ENCODE results near the gene DCAF12. TPM values are rescaled to one million over a fixed set of nuclear protein-coding genes. Genes with fewer than 3 reads are reported as not detected.
"Not testable (repeated sequence)": the region's sequence is repeated elsewhere in the genome, so short reads cannot be mapped to it uniquely, and the experiment has no call there.

Gene DCAF12
- total and polyA plus RNA-seq, 11 donors: 5.6 to 29.4 (median 16.7) TPM

DNA sequence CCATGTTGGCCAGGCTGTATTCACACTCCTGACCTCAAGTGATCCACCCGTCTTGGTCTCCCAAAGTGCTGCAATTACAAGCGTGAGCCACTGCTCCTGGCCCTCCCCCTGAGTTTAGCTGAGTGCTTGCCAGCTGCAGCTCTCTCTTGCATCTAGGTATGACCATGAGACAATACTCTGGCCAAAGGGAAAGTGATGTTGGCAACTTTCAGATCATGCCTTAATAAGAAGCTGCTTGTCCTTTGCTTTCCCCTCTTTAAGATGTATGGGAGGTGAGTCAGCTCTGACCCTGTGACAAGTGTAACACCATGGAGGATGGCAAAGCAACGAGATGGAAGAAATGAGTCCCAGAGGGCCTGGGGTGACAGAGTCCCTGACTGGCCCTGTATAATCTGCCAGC is 18.7 kb upstream of the DCAF12 start:
- Histone ChIP-seq H3K27ac (no peak overlapping the region), H3K9me3 (no peaks in the 10 kb centered on the region), H3K4me3 (no peak overlapping the region), H3K4me1 (peaks cover 0 to 9% (median under 1%) of the 10 kb centered on the region in 12 donors), H3K36me3 (no peaks in the 10 kb centered on the region), H3K27me3 (no peaks in the 10 kb centered on the region)
- DNase-seq (no peak), ATAC-seq (peak in 1 of 4 donors; percentile 50)
- intact Hi-C loops (cut with DNase I): no loop called here
- WGBS, 4 donors: 48 to 55% (median 49%) methylated on average over 3 of the region's 3 CpGs
- TF ChIP-seq, protein P1, sequence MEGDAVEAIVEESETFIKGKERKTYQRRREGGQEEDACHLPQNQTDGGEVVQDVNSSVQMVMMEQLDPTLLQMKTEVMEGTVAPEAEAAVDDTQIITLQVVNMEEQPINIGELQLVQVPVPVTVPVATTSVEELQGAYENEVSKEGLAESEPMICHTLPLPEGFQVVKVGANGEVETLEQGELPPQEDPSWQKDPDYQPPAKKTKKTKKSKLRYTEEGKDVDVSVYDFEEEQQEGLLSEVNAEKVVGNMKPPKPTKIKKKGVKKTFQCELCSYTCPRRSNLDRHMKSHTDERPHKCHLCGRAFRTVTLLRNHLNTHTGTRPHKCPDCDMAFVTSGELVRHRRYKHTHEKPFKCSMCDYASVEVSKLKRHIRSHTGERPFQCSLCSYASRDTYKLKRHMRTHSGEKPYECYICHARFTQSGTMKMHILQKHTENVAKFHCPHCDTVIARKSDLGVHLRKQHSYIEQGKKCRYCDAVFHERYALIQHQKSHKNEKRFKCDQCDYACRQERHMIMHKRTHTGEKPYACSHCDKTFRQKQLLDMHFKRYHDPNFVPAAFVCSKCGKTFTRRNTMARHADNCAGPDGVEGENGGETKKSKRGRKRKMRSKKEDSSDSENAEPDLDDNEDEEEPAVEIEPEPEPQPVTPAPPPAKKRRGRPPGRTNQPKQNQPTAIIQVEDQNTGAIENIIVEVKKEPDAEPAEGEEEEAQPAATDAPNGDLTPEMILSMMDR (IDR thresholded peaks at IDR 0.05): no peak
- no peak for TF ChIP-seq POLR2A (IDR thresholded peaks at IDR 0.05)

DNA sequence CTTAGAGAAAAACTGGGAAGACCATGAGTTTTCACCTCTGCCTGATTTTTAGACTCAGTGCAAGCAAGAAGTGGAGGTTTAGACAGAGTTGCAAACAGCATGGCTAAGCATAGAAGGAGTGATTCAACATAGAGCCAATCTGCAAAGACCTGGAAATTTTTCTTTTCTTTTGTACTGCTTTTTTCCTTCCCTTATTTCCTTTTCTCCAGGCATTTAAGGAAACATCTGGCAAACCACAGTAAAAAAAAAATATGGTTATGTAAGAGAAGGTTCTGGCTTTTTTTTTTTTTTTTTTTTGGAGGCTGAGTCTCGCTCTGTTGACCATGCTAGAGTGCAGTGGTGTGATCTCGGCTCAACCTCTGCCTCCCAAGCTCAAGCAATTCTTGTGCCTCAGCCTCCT is 16.6 kb upstream of the DCAF12 start:
- peaks cover 0 to 16% (median 7%) of the 10 kb centered on the region in 12 donors for H3K4me1 ChIP-seq
- H3K27ac ChIP-seq: peak overlapping the region in 2 of 12 donors; percentile 2 to 34
- intact Hi-C loops (cut with DNase I): loop anchor here in 1 of 10 donors (5.0 kb wide), 1 partner anchor 34 kb away; the partner anchor contains the start of gene UBAP1

DNA sequence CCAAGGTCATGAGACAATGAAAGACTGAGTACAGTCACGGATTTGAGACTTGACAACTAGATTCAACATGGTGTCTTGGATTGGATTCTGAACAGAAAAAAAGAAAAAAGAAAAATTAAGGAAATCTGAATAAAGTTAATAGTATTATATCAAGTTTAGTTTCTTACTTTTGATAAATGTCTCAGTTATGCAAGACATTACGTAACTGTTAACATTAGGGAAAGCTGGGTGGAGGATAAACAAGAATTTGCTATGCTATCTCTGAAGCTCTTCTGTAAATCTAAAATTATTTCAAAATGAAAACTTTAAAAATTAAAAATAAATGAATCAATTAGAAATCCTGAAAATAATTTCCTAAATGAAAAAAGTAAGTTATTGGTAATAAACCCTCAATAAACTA is 14.4 kb upstream of the DCAF12 start:
- intact Hi-C loops (cut with DNase I): loop anchor here in 1 of 10 donors (5.0 kb wide), 1 partner anchor 36 kb away; the partner anchor contains the start of gene UBAP1
- H3K27me3 ChIP-seq: no peaks in the 10 kb centered on the region
- 67 to 78% (median 72%) methylated on average over 2 of the region's 2 CpGs for WGBS, 4 donors
- no peaks in the 10 kb centered on the region for H3K36me3 ChIP-seq
- peak overlapping the region in 2 of 12 donors; percentile 15 to 16 for H3K27ac ChIP-seq
- no peak for TF ChIP-seq POLR2A (IDR thresholded peaks at IDR 0.05)
- TF ChIP-seq, protein P1 (IDR thresholded peaks at IDR 0.05): no peak
- no peak for ATAC-seq
- H3K4me1 ChIP-seq: peaks cover 0 to 16% (median 7%) of the 10 kb centered on the region in 12 donors
- no peaks in the 10 kb centered on the region for H3K9me3 ChIP-seq
- DNase-seq: no peak
- no peak overlapping the region for H3K4me3 ChIP-seq

More for the DNA sequence above, 16.6 kb upstream of the DCAF12 start:
- ATAC-seq (peak in 1 of 4 donors; percentile 6), DNase-seq (no peak)
- no peaks in the 10 kb centered on the region for H3K9me3 ChIP-seq
- TF ChIP-seq POLR2A (IDR thresholded peaks at IDR 0.05): no peak
- TF ChIP-seq, protein P1 (IDR thresholded peaks at IDR 0.05): no peak
- no peak overlapping the region for H3K4me3 ChIP-seq
- H3K27me3 ChIP-seq: no peaks in the 10 kb centered on the region
- WGBS, 4 donors: 69 to 75% (median 71%) methylated on average over 2 of the region's 2 CpGs
- H3K36me3 ChIP-seq: no peaks in the 10 kb centered on the region

DNA sequence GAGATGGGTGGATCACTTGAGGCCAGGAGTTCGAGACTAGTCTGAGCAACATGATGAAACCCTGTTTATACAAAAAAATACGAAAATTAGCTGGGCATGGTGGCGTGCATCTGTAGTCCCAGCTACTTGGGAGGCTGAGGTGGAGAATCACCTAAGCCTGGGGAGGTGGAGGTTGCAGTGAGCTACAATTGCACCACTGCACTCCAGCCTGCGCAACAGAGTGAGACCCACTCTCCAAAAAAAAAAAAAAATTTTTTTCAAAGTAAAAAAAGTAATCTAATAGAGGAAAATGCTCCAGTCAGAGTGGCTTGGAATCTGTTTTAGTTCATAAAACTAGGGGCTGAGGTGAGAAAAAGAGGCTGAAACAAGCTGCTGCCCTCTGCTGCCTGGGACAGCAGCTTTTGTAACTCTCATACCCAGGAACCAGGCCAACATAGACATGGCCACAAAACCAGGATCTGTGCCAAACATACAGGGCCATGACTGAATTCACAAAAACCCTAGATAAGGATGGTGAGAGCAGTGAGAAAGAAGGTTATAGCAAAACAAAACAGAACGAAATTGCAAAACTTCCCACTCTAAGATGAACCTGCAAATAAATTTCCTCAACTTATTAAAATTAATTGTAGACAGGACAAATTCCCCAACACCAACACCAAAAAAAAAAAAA is 13.1 kb upstream of the DCAF12 start:
- H3K9me3 ChIP-seq: no peaks in the 10 kb centered on the region
- DNase-seq: peak in 4 of 5 donors; percentile 72 to 75 (median 74)
- peak overlapping the region in 4 of 12 donors; percentile 1 to 41 (median 9) for H3K27ac ChIP-seq
- H3K4me1 ChIP-seq: peaks cover 0 to 16% (median 7%) of the 10 kb centered on the region in 12 donors
- TF ChIP-seq, protein P1 (IDR thresholded peaks at IDR 0.05): peak in 11 of 12 donors; percentile 10 to 61 (median 29)
- no peak for TF ChIP-seq POLR2A (IDR thresholded peaks at IDR 0.05)
- no peaks in the 10 kb centered on the region for H3K36me3 ChIP-seq
- intact Hi-C loops (cut with DNase I): loop anchor here in 1 of 10 donors (5.0 kb wide), 1 partner anchor 38 kb away; the partner anchor contains the start of gene UBAP1
- no peaks in the 10 kb centered on the region for H3K27me3 ChIP-seq
- peak; percentile 95 to 99 (median 98) for ATAC-seq
- 70 to 76% (median 73%) methylated on average over 5 of the region's 5 CpGs for WGBS, 4 donors
- H3K4me3 ChIP-seq: no peak overlapping the region

DNA sequence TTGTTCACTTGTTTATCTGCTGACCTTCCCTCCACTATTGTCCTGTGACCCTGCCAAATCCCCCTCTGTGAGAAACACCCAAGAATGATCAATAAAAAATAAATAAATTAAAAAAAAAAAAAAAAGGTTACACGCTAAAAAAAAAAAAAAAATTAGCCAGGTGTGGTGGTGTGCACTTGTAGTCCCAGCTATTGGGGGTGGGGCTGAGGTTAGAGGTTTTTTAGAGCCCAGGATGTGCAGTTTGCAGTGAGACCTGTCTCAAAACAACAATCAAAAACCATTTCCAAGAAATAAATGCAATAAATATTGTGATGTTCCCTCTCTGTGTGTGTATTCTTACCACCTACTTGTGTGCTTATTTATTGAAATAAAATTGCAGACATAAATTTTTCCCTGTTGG is 12.1 kb upstream of the DCAF12 start:
- H3K4me3 ChIP-seq; intact Hi-C loops (cut with DNase I); ATAC-seq; H3K36me3 ChIP-seq; H3K27me3 ChIP-seq; H3K27ac ChIP-seq; H3K9me3 ChIP-seq; DNase-seq: not testable (repeated sequence)
- 63 to 100% (median 86%) methylated on average over 1 of the region's 1 CpG for WGBS, 4 donors
- peaks cover 0 to 16% (median 7%) of the 10 kb centered on the region in 12 donors for H3K4me1 ChIP-seq

Data from heart left ventricle (tissue), 16 donors.